NCI-H446 (cell line): ENCODE data around the gene PHETA2.
"Not testable (repeated sequence)": the region's sequence is repeated elsewhere in the genome, so short reads cannot be mapped to it uniquely, and the experiment has no call there.

ENCODE experiments used
- DNase-seq, 2 experiments: peaks; one replicate each; lab custom pipeline; 2025; lab: John Stamatoyannopoulos, UW

The PHETA2 gene

GRCh38 chr22:42069801-42070516 is 4.1 kb upstream of the PHETA2 start:
- no peak for DNase-seq

GRCh38 chr22:42070517-42071422 is 3.3 kb upstream of the PHETA2 start, which contains the start of gene NAGA:
NAGA (minus strand) TSS chr22:42070812; CDS start chr22:42070297, 515 bp downstream.
- DNase-seq: peak; percentile 95

GRCh38 chr22:42071508-42071907 is 2.5 kb upstream of the PHETA2 start:
- not testable (repeated sequence) for DNase-seq

- no peak for DNase-seq
These were observed 1.3 kb upstream of the PHETA2 start for GRCh38 chr22:42072606-42073330.

- DNase-seq: no peak
These were observed 417 bp upstream of the PHETA2 start for GRCh38 chr22:42073621-42074041.

GRCh38 chr22:42074846-42075676 is 1.0 kb downstream of the PHETA2 start:
- no peak for DNase-seq

- no peak for DNase-seq
These were observed 2.9 kb downstream of the PHETA2 start for GRCh38 chr22:42076764-42077485.

GRCh38 chr22:42077486-42078125 is 3.6 kb downstream of the PHETA2 start:
- DNase-seq: no peak

GRCh38 chr22:42078469-42079318 is 4.6 kb downstream of the PHETA2 start:
- no peak for DNase-seq

GRCh38 chr22:42079319-42080251 is 5.5 kb downstream of the PHETA2 start, which contains the start of gene SMDT1:
SMDT1 (plus strand) TSS chr22:42079700; CDS start chr22:42079769, 69 bp downstream.
- peak; percentile 96 to 97 for DNase-seq

GRCh38 chr22:42080287-42080686 is 6.2 kb downstream of the PHETA2 start:
- peak in 1 of 2 experiments; percentile 30 for DNase-seq

GRCh38 chr22:42083119-42083518 is 9.1 kb downstream of the PHETA2 start:
- DNase-seq: no peak

- no peak for DNase-seq
These were observed 10.8 kb downstream of the PHETA2 start for GRCh38 chr22:42084874-42085273.

- peak in 1 of 2 experiments; percentile 27 for DNase-seq
These were observed 12.0 kb downstream of the PHETA2 start for GRCh38 chr22:42086051-42086450.

GRCh38 chr22:42090596-42091454 is 16.8 kb downstream of the PHETA2 start, which contains the start of gene NDUFA6:
NDUFA6 (minus strand) TSS chr22:42090772; CDS start chr22:42090744, 28 bp downstream.
- DNase-seq: peak; percentile 97 to 99

GRCh38 chr22:42091455-42091782 is 17.4 kb downstream of the PHETA2 start:
- DNase-seq: no peak

- no peak for DNase-seq
These were observed 27.2 kb downstream of the PHETA2 start for GRCh38 chr22:42101199-42101598.
